Activated CD4-positive, alpha-beta T cell treated with anti-CD3 and anti-CD28 coated beads for 48 hours (primary cell): ENCODE measurements around the gene KCTD17.

Experiments used
- DNase-seq: peaks from one replicate; pipeline ENCODE4 v3.0.0-alpha.2; 2020

KCTD17 gene

GRCh38 chr22:37083914-37084313, 32.4 kb downstream of the KCTD17 start:
- DNase-seq, result no peak

- DNase-seq, result no peak
Observed at GRCh38 chr22:37084385-37084784, 32.8 kb downstream of the KCTD17 start.

GRCh38 chr22:37086184-37086583, 34.6 kb downstream of the KCTD17 start:
- no peak for DNase-seq

- peak; percentile 66 for DNase-seq
Observed at GRCh38 chr22:37088108-37088605, 36.6 kb downstream of the KCTD17 start.

- peak; percentile 46 for DNase-seq
Observed at GRCh38 chr22:37088750-37089408, 37.3 kb downstream of the KCTD17 start.

GRCh38 chr22:37089434-37089833, 37.9 kb downstream of the KCTD17 start:
- no peak for DNase-seq

- DNase-seq, result no peak
Observed at GRCh38 chr22:37090920-37091695, 39.6 kb downstream of the KCTD17 start.

- DNase-seq, result no peak
Observed at GRCh38 chr22:37091994-37092393, 40.5 kb downstream of the KCTD17 start.

GRCh38 chr22:37092997-37093396, 41.5 kb downstream of the KCTD17 start:
- DNase-seq, result no peak

- DNase-seq, result no peak
Observed at GRCh38 chr22:37094239-37094638, 42.7 kb downstream of the KCTD17 start.

GRCh38 chr22:37095113-37095512, 43.6 kb downstream of the KCTD17 start:
- peak; percentile 86 for DNase-seq

- no peak for DNase-seq
Observed at GRCh38 chr22:37097346-37097745, 45.8 kb downstream of the KCTD17 start.

- no peak for DNase-seq
Observed at GRCh38 chr22:37098976-37099591, 47.5 kb downstream of the KCTD17 start.

GRCh38 chr22:37100589-37101127, 49.1 kb downstream of the KCTD17 start:
- DNase-seq, result peak; percentile 42

- DNase-seq, result no peak
Observed at GRCh38 chr22:37101311-37102066, 49.9 kb downstream of the KCTD17 start.

GRCh38 chr22:37103151-37103550, 51.6 kb downstream of the KCTD17 start:
- DNase-seq, result no peak

GRCh38 chr22:37103656-37104452, 52.3 kb downstream of the KCTD17 start:
- DNase-seq, result no peak

GRCh38 chr22:37105154-37105553, 53.6 kb downstream of the KCTD17 start:
- DNase-seq, result no peak

- no peak for DNase-seq
Observed at GRCh38 chr22:37105990-37106389, 54.4 kb downstream of the KCTD17 start.

- DNase-seq, result no peak
Observed at GRCh38 chr22:37107816-37108621, 56.5 kb downstream of the KCTD17 start.
